Measurements from ENCODE around the gene RPS6KB1.

- no peak for TF ChIP-seq YY1 (IDR thresholded peaks at IDR 0.05; ENCODE audit: insufficient read depth, insufficient read length)
- TF ChIP-seq SUZ12 (IDR thresholded peaks at IDR 0.05; ENCODE audit: extremely low read depth, insufficient read depth, insufficient read length) = no peak
- no peak for TF ChIP-seq ZNF274 (IDR thresholded peaks at IDR 0.05; ENCODE audit: low read depth, low read length)
Observed at GRCh38 chr17:59844884-59845594, 47.9 kb upstream of the RPS6KB1 start.
